IgD-negative memory B cell (primary cell): ENCODE results near the gene ILDR1. TPM values are rescaled to one million over a fixed set of nuclear protein-coding genes. Genes with fewer than 3 reads are reported as not detected.
"Not testable (repeated sequence)": the region's sequence is repeated elsewhere in the genome, so short reads cannot be mapped to it uniquely, and the experiment has no call there.

Experiments used
- H3K27ac Mint-ChIP-seq, 3 donors: one replicate each; pipeline ENCODE4 v1.8.0; 2020 to 2022; ENCODE audit warnings: mild to moderate bottlenecking in 3 of 3, mixed read lengths in 3 of 3, moderate library complexity in 1 of 3
- H3K27me3 Mint-ChIP-seq: one replicate; pipeline ENCODE4 v1.8.0; 2021; ENCODE audit warnings: mixed read lengths
- H3K36me3 Mint-ChIP-seq: one replicate; pipeline ENCODE4 v1.8.0; 2020; ENCODE audit warnings: mild to moderate bottlenecking, mixed read lengths
- H3K4me1 Mint-ChIP-seq, 3 donors: one replicate each; pipeline ENCODE4 v1.8.0; 2020 to 2022; ENCODE audit warnings: mixed read lengths in 3 of 3, mild to moderate bottlenecking in 1 of 3
- H3K4me3 Mint-ChIP-seq, 4 donors: one replicate each; pipeline ENCODE4 v1.8.0; 2020 to 2022; ENCODE audit warnings: mild to moderate bottlenecking in 4 of 4, mixed read lengths in 4 of 4, moderate library complexity in 3 of 4
- H3K9me3 Mint-ChIP-seq, 3 donors: one replicate each; pipeline ENCODE4 v1.8.0; 2020 to 2021; ENCODE audit warnings: mixed read lengths in 3 of 3, mild to moderate bottlenecking in 1 of 3
- polyA plus RNA-seq: library from polyadenylated mRNA; unstranded; fragments of 300-500 nt; fragmentation: Illumina TruSeq; gene quantifications from one replicate; pipeline ENCODE4 v1.2.3, GENCODE V29; 2021

ILDR1 gene
- 4.0 TPM for polyA plus RNA-seq

DNA sequence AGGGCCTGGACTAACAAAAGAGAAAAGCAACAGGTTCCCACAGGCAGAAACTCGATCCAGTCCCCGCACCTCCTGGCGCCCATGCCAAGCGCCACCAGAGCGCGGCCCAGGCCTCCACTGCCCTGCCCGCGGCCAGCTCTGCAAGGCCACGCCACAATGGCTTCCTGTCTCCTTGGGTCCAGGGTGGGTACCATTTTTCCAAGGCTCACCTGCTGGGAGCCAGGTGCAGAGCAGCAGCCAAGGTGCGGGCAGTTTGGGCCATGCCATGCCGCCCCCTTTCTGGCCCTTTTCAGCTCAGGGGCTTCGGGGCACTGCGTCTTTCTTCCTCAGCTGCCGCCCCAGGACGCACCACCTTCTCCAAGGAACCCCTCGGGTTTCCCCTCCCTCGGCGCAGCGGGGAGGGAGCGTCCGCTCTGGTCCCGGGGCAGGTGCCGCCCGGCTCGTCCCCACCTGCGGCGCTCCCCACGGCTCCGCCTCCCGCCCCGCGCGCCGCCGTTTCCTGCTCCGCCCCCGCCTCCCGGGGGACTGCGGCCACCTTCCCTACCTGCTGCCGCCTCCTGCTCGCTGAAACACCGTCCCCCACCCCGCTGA, at the start of gene ILDR1:
Gene ILDR1, minus strand, starts transcription at position 437 of the 591 bp plus-strand sequence. Its CDS starts 170 bp downstream, at position 267.
- Mint-ChIP-seq H3K9me3 (no peaks in the 10 kb centered on the region), H3K27ac (peak within 1 kb of the TSS; percentile 16 to 79 (median 22)), H3K27me3 (no peaks in the 10 kb centered on the region), H3K4me1 (peaks cover 37 to 54% (median 46%) of the 10 kb centered on the region in 3 donors), H3K36me3 (peaks cover 4% of the 10 kb centered on the region), H3K4me3 (peak within 1 kb of the TSS; percentile 80 to 89 (median 86))

DNA sequence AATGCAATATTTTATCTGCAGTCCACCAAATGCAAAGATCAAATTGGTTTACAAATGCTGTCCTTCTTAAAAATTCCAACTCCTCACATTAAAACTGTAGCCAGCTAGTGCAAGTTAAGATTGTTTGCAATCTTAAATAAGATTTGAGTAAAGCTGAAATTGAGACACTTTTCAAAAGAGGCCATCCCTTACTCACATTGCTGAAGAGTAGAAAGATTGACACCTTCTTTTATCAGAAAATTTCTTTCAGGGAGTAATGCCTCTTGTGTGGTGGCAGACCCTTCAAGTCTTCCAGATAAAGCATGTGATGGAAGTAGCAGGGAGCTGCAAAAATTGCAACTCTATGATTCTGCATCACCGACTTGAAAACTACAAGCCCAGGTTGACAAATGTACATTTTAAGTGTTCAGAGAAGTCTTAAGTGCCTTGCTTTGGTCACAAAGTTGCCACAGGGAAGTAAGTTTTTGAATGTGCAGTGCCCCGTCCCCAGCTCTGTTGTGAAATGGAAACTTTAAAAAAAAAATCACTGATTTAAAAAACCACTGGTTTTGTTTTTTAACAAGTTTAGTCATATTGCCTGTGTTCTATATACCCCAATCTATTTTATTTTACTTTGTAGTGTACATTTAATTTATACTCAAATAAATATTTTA, 45.7 kb upstream of the ILDR1 start:
- peak overlapping the region; percentile 54 to 80 (median 64) for H3K27ac Mint-ChIP-seq
- H3K4me1 Mint-ChIP-seq: peaks cover 52 to 58% (median 53%) of the 10 kb centered on the region in 3 donors
- H3K27me3 Mint-ChIP-seq: no peaks in the 10 kb centered on the region
- H3K9me3 Mint-ChIP-seq: peaks cover 0 to 2% (median 0%) of the 10 kb centered on the region in 3 donors
- H3K4me3 Mint-ChIP-seq: peak overlapping the region; percentile 60 to 93 (median 73)
- H3K36me3 Mint-ChIP-seq: peaks cover 13% of the 10 kb centered on the region

DNA sequence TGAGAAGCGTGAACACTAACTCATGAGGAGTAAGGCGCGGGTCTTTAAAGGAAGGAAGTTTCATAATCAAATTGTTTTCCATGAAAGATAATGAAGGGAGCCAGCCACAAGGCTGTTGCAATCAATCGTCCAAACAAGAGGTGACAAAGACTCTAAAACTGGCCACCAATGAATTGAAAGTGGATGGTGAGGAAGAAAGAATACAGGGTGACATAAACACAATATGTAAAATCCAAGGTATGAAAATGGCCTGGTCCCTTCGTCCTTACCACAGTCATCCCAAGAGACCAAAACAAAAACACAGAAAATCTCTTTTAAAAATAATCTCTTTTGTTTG, 45.1 kb upstream of the ILDR1 start:
- Mint-ChIP-seq H3K4me1 (peaks cover 53 to 59% (median 55%) of the 10 kb centered on the region in 3 donors), H3K27me3 (no peaks in the 10 kb centered on the region), H3K4me3 (peak overlapping the region; percentile 60 to 93 (median 73)), H3K27ac (peak overlapping the region; percentile 54 to 80 (median 64)), H3K36me3 (peaks cover 15% of the 10 kb centered on the region), H3K9me3 (peaks cover 0 to 2% (median 0%) of the 10 kb centered on the region in 3 donors)

DNA sequence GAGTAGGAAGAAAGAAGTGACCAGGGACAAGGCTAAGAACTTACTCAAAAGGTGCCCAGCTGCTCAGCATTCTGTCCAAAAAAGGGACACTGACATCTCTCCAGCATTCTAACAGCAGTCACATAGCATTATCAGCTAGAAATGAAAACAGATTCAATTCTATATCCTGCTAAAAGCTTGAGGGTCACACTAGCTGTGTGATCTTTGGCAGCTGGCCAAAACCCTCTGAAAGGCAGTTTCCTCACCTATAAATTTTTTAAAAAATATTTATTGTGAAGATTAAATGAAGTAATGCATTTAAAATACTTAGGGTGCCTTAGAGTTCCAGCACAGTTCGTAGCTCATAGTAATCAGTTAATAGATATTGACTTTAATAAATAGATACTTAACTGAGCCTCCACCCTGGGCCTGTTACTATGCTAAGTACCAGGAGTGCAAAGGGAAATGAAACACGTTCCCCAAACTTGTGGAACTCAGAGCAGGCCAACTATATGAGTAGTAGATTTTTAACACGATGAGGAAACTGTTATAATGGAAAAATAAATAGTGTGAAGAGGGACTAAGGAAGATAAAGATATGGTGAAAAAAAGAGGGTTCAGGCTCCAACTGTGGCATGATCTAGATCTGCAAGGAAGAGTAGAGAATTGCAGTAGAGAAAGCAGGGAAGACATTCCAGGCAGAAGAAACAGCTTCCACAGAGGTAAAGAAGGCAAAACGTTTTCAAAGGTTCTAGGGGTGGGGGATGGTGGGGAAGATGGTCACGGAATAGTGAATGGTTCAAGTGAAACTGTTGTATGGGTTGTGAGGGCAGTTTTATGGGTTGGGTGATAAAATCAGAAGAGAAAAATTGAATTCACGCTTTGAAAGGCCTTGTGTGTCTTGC, 44.5 kb upstream of the ILDR1 start:
- Mint-ChIP-seq H3K27ac (peak overlapping the region; percentile 54 to 80 (median 64)), H3K36me3 (peaks cover 15% of the 10 kb centered on the region), H3K4me3 (peak overlapping the region; percentile 60 to 93 (median 73)), H3K4me1 (peaks cover 53 to 59% (median 57%) of the 10 kb centered on the region in 3 donors), H3K27me3 (no peaks in the 10 kb centered on the region), H3K9me3 (peaks cover 0 to 2% (median 0%) of the 10 kb centered on the region in 3 donors)

DNA sequence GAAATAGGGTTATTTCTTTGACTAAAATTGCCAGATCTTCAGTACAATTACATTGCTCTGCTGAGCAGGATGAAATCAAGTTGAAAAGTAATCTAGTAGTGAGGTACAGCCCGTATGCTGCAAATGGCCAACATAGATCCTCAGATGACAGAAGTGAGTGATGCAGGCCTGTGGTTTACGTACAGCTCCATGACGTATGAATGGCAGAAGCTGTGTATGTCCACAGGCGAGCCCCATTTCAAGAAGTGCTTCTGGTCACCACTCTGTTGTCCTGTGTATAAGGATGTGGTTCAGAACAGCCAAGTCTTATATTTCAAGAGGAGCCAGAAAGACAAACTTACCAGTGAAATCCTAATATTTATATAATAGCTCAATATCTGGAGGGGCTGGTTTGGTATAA, 42.3 kb upstream of the ILDR1 start:
- peaks cover 16% of the 10 kb centered on the region for H3K36me3 Mint-ChIP-seq
- H3K4me1 Mint-ChIP-seq: peaks cover 40 to 54% (median 51%) of the 10 kb centered on the region in 3 donors
- H3K9me3 Mint-ChIP-seq: no peaks in the 10 kb centered on the region
- H3K4me3 Mint-ChIP-seq: peak overlapping the region in 2 of 4 donors; percentile 2 to 69
- no peaks in the 10 kb centered on the region for H3K27me3 Mint-ChIP-seq
- peak overlapping the region in 2 of 3 donors; percentile 19 to 80 for H3K27ac Mint-ChIP-seq

DNA sequence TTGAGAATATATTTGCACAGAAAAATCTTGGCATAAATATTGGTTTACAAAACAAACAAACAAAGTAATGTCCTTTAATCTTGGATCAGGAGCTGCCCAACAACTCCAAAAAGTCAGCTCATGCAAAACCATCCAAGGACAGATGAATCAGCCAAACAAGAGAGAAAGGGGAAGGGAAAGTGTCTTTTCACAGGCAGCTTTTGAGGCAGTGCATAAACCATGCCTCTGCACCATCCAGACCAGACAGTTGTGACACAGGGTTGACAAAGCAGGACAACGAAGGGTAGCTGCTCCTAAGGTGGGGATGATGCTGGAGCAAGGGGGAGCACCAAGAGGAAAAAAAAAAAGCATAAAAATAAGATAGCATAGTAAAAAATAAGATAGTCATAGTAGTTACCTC, 41.9 kb upstream of the ILDR1 start:
- H3K27ac Mint-ChIP-seq: peak overlapping the region in 2 of 3 donors; percentile 19 to 80
- H3K4me1 Mint-ChIP-seq: peaks cover 40 to 54% (median 50%) of the 10 kb centered on the region in 3 donors
- H3K9me3 Mint-ChIP-seq: no peaks in the 10 kb centered on the region
- H3K27me3 Mint-ChIP-seq: no peaks in the 10 kb centered on the region
- peaks cover 20% of the 10 kb centered on the region for H3K36me3 Mint-ChIP-seq
- peak overlapping the region in 3 of 4 donors; percentile 39 to 76 (median 69) for H3K4me3 Mint-ChIP-seq

DNA sequence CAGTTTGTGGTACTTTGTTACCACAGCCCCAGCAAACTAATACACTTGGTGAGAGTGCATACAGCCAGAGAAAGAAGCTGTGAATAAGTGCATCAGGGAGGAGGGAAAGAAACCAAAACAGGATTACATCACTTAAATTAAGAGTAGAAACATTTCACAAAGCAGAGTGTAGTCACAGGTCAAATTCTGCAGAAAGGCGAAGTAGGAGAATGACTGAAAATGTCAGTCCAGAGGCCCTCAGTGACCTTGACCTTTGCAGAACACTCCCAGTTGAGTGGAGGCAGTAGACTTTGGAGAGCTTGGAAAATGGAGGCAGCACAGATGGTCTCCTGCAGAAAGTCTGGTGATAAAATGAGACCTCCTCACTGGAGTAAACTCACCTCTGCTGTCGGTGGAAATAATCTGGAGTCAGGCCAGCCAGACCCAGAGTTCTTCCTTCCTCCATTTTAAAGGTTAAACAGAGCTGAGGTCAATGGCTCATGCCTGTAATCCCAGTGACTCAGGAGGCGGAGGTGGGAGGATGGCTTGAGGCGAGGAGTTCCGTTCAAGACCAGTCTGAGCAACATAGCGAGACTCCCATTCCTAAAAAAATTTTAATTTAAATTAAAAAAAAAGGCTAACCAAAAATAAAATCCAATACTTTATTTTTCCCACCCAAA, 38.1 kb upstream of the ILDR1 start:
- Mint-ChIP-seq H3K9me3 (no peaks in the 10 kb centered on the region), H3K36me3 (peaks cover 21% of the 10 kb centered on the region), H3K27me3 (peaks cover 1% of the 10 kb centered on the region), H3K27ac (no peak overlapping the region), H3K4me1 (peaks cover 21 to 46% (median 43%) of the 10 kb centered on the region in 3 donors), H3K4me3 (no peak overlapping the region)

DNA sequence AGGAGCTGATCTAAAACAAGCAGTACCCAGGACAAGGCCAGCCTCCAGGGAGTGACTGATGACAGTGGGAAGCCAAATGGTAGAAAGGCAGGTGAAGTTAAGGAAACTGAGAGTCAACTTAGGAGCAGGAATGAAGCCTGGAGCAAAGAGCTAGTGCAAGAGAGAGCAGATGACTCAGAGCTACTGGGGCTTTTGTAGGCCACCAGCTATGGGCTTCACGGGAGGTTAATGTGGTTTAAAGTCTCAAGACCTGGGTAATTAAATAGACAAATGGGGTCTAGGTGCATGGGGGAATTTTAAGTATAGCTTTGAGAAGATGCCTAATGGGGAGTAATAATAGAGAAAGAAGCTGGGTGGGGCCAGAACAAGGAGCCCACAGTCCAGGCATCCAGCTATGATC, 36.2 kb upstream of the ILDR1 start:
- peaks cover 1% of the 10 kb centered on the region for H3K27me3 Mint-ChIP-seq
- peaks cover 22% of the 10 kb centered on the region for H3K36me3 Mint-ChIP-seq
- no peaks in the 10 kb centered on the region for H3K9me3 Mint-ChIP-seq
- no peak overlapping the region for H3K27ac Mint-ChIP-seq
- H3K4me3 Mint-ChIP-seq: peak overlapping the region in 1 of 4 donors; percentile 79
- peaks cover 17 to 41% (median 39%) of the 10 kb centered on the region in 3 donors for H3K4me1 Mint-ChIP-seq

DNA sequence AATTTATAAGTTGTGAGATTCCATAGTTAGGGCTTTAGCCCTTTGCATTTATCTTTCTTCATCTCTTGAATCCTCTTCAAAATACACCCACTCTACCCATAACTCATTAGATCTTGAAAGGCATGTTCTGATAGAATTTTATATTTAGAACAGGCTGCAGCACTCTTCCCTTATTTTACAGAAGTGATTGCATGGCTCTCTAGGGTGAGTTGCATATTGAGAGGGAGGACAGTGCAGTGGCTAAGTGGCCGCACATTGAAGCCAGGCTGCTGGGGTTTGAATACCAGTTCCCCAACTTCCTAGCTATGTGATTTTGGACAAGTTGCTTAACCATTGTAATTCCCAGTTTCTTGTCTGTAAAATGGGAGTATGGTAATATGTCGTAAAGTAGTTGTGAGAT, 35.6 kb upstream of the ILDR1 start:
- Mint-ChIP-seq H3K36me3 (peaks cover 24% of the 10 kb centered on the region), H3K9me3 (no peaks in the 10 kb centered on the region), H3K27me3 (peaks cover 3% of the 10 kb centered on the region), H3K4me1 (peaks cover 23 to 46% (median 44%) of the 10 kb centered on the region in 3 donors), H3K4me3 (peak overlapping the region in 1 of 4 donors; percentile 59), H3K27ac (no peak overlapping the region)

DNA sequence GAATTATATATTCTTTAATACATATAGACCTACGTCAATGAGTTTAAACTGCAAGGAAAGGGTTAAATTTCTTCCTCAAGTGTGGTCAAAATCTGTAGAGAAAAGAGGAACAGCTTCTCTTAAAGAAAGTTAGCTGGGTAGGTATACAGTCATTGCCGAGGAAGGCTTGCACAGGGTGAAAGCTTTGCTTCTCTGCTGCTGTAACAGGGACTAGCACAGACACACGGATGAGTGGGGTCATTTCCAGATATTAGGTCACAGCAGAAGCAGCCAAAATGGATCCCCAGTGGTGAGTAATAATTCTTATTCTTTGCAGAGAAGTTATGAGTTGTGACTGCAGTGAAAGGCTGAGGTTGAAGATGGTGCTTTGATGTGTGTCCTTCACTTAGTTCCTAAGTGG, 33.2 kb upstream of the ILDR1 start, which contains the start of gene CD86:
Gene CD86, plus strand, starts transcription at position 148 of the 400 bp plus-strand sequence. Its CDS starts 128 bp downstream, at position 276.
- peaks cover 25% of the 10 kb centered on the region for H3K36me3 Mint-ChIP-seq
- peaks cover 3% of the 10 kb centered on the region for H3K27me3 Mint-ChIP-seq
- peaks cover 24 to 46% (median 39%) of the 10 kb centered on the region in 3 donors for H3K4me1 Mint-ChIP-seq
- peak within 1 kb of the TSS; percentile 2 to 47 (median 46) for H3K27ac Mint-ChIP-seq
- H3K9me3 Mint-ChIP-seq: no peaks in the 10 kb centered on the region
- H3K4me3 Mint-ChIP-seq: peak within 1 kb of the TSS; percentile 53 to 96 (median 88)

DNA sequence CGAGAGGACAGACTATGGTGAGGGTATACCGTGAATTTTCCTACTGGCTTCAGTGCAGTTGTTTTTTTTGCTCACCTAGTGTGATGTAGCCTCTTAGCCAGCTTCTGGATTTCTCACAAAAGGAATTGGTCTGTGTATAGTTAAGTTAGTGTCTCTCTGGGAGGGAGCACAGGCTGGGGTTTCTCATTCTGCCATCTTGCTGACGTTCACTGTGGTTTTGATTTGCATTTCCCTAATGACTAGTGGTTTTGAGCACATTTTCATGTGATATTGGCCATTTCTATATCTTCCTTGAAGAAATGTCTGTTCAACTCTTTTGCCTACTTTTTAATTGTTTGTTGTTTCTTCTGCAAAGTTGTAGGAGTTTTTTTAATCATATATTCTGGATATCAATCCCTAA, 30.9 kb upstream of the ILDR1 start:
- peak overlapping the region in 3 of 4 donors; percentile 1 to 56 (median 42) for H3K4me3 Mint-ChIP-seq
- peaks cover 21% of the 10 kb centered on the region for H3K36me3 Mint-ChIP-seq
- peak overlapping the region; percentile 13 to 55 (median 54) for H3K27ac Mint-ChIP-seq
- no peaks in the 10 kb centered on the region for H3K9me3 Mint-ChIP-seq
- peaks cover 24 to 34% (median 27%) of the 10 kb centered on the region in 3 donors for H3K4me1 Mint-ChIP-seq
- peaks cover 2% of the 10 kb centered on the region for H3K27me3 Mint-ChIP-seq

DNA sequence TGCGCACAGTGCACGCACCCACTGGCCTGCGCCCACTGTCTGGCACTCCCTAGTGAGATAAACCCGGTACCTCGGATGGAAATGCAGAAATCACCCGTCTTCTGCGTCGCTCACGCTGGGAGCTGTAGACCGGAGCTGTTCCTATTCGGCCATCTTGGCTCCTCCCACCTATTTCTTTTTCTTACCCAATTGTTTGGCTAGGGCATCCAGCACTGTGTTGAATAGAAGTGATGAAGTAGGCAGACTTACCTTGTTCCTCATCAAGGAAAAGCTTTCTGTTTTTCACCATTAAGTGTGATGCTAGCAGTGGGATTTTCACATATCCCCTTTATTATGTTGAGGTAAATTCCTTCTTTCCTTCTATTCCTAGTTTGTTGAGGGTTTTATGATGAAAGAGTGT, 25.7 kb upstream of the ILDR1 start:
- not testable (repeated sequence) for H3K9me3 Mint-ChIP-seq, H3K27ac Mint-ChIP-seq, H3K27me3 Mint-ChIP-seq

DNA sequence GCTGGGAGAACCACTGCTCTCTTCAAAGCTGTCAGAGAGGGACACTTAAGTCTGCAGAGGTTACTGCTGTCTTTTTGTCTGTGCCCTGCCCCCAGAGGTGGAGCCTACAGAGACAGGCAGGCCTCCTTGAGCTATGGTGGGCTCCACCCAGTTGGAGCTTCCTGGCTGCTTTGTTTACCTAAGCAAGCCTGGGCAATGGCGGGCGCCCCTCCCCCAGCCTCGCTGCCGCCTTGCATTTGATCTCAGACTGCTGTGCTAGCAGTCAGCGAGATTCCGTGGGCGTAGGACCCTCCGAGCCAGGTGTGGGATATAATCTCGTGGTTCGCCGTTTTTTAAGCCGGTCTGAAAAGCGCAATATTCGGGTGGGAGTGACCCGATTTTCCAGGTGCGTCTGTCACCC, 25.2 kb upstream of the ILDR1 start:
- H3K4me3 Mint-ChIP-seq, H3K27me3 Mint-ChIP-seq, H3K9me3 Mint-ChIP-seq, H3K27ac Mint-ChIP-seq, H3K4me1 Mint-ChIP-seq: not testable (repeated sequence)
- peaks cover 16% of the 10 kb centered on the region for H3K36me3 Mint-ChIP-seq

More for the DNA sequence above, 25.7 kb upstream of the ILDR1 start:
- H3K4me1 Mint-ChIP-seq, H3K4me3 Mint-ChIP-seq: not testable (repeated sequence)
- H3K36me3 Mint-ChIP-seq: peaks cover 16% of the 10 kb centered on the region

DNA sequence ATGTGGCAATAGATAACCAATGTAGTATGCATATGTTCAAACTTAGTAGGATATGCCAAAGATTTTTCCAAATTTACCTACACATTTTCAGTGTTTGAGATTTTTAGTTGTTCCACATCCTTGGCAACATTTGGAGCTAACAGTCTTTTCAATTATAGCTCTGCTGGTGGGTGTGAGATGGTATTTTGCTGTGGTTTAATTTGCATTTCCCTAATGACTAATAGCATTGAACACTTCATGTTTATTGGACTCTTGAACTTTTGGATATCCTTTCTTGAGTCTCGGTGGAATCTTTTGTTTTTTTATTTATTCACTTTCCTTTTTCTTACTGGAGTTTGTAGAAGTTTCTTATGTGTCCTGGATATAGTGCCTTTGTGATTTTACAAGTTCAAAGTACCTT, 11.0 kb upstream of the ILDR1 start:
- H3K36me3 Mint-ChIP-seq: peaks cover 20% of the 10 kb centered on the region
- peaks cover 8 to 31% (median 24%) of the 10 kb centered on the region in 3 donors for H3K9me3 Mint-ChIP-seq
- peaks cover 2% of the 10 kb centered on the region for H3K27me3 Mint-ChIP-seq
- H3K4me3 Mint-ChIP-seq: no peak overlapping the region
- no peak overlapping the region for H3K27ac Mint-ChIP-seq
- H3K4me1 Mint-ChIP-seq: peaks cover 21 to 40% (median 38%) of the 10 kb centered on the region in 3 donors
